Posterior vena cava (tissue), 2 donors: ENCODE results near the gene ZG16B. TPM values are rescaled to one million over a fixed set of nuclear protein-coding genes. Genes with fewer than 3 reads are reported as not detected.

Experiments
- total RNA-seq, 2 donors: library from RNA; stranded (reverse); fragmentation: NEBNext Ultra II Directional; extraction: Animal tissue kit (Norgen Biotek cat#: 25700); gene quantifications; one replicate each; pipeline ENCODE4 v1.2.1, GENCODE V29; 2021
- donor health status: DM: yes; HTN: yes; CAD: no.
- donor health status: DM: yes; HTN: yes; CAD: no.

ZG16B gene
- total RNA-seq, 2 donors from 2014 or later: not detected

Other genes with a start within 250 kb of the ZG16B start
- 10 to 100 TPM; 13.5 to 14.3 TPM for gene KCTD5, start 147.8 kb upstream of the ZG16B start, total RNA-seq
- 1 to 10 TPM in 1 of 2 donors, under 1 TPM in 1; 0.71 to 1.4 TPM for gene PRSS27, start 110.1 kb upstream of the ZG16B start, total RNA-seq
- gene SRRM2, start 77.7 kb upstream of the ZG16B start, total RNA-seq: 100 to 1,000 TPM; 320 to 360 TPM
- 100 to 1,000 TPM; 182 to 196 TPM for gene ELOB, start 53.0 kb upstream of the ZG16B start, total RNA-seq
- not detected for gene PRSS33, start 42.7 kb upstream of the ZG16B start, total RNA-seq
- not detected for gene PRSS41, start 31.8 kb upstream of the ZG16B start, total RNA-seq
- not detected for gene PRSS21, start 13.1 kb upstream of the ZG16B start, total RNA-seq
- not detected for gene PRSS22, start 27.9 kb downstream of the ZG16B start, total RNA-seq
- gene FLYWCH2, start 52.9 kb downstream of the ZG16B start, total RNA-seq: 10 to 100 TPM; 16.0 to 17.6 TPM
- 10 to 100 TPM; 31.0 to 37.7 TPM for gene FLYWCH1, start 81.6 kb downstream of the ZG16B start, total RNA-seq
- not detected for gene KREMEN2, start 134.0 kb downstream of the ZG16B start, total RNA-seq
- gene PAQR4, start 139.0 kb downstream of the ZG16B start, total RNA-seq: 1 to 10 TPM; 2.5 to 5.4 TPM
- gene PKMYT1, start 150.1 kb downstream of the ZG16B start, total RNA-seq: 1 to 10 TPM in 1 of 2 donors, under 1 TPM in 1; 0.76 to 1.6 TPM
- gene CLDN9, start 182.6 kb downstream of the ZG16B start, total RNA-seq: not detected
- gene CLDN6, start 187.9 kb downstream of the ZG16B start, total RNA-seq: not detected
- gene TNFRSF12A, start 190.1 kb downstream of the ZG16B start, total RNA-seq: 100 to 1,000 TPM in 1 of 2 donors, 10 to 100 TPM in 1; 67.1 to 156 TPM
- gene HCFC1R1, start 193.6 kb downstream of the ZG16B start, total RNA-seq: 100 to 1,000 TPM in 1 of 2 donors, 10 to 100 TPM in 1; 63.3 to 104 TPM
- 10 to 100 TPM; 21.6 to 25.7 TPM for gene THOC6, start 193.7 kb downstream of the ZG16B start, total RNA-seq
- gene BICDL2, start 206.6 kb downstream of the ZG16B start, total RNA-seq: under 1 TPM in 1 of 2 donors, not detected in 1; 0.10 TPM
- gene MMP25, start 216.3 kb downstream of the ZG16B start, total RNA-seq: 1 to 10 TPM; 4.7 to 5.6 TPM
- 10 to 100 TPM; 56.8 to 65.4 TPM for gene IL32, start 235.3 kb downstream of the ZG16B start, total RNA-seq